HepG2 (cell line): ENCODE measurements around the gene RMI2. TPM values are rescaled to one million over a fixed set of nuclear protein-coding genes. Genes with fewer than 3 reads are reported as not detected.

Experiments used
- ATF7-NPFF ChIP-seq: sonication (generic); formaldehyde crosslinking; IDR thresholded peaks from 2 replicates; pipeline ENCODE4 v1.8.1; 2023; ENCODE audit warnings: mild to moderate bottlenecking, low read depth, missing genetic modification reagents, moderate library complexity
- BORCS8-MEF2B ChIP-seq: sonication (generic); formaldehyde crosslinking; IDR thresholded peaks from 2 replicates; pipeline ENCODE4 v1.8.0; 2022; ENCODE audit warnings: mild to moderate bottlenecking, missing genetic modification reagents
- E2F1 ChIP-seq: sonication (generic); formaldehyde crosslinking; IDR thresholded peaks from 2 replicates; pipeline ENCODE4 v1.5.0; 2020; ENCODE audit warnings: missing genetic modification reagents
- HOXA9 ChIP-seq: sonication (generic); formaldehyde crosslinking; IDR thresholded peaks from 2 replicates; pipeline ENCODE4 v1.8.1; 2022; ENCODE audit warnings: missing genetic modification reagents, mild to moderate bottlenecking, moderate library complexity, borderline replicate concordance
- KDM1A ChIP-seq: IDR thresholded peaks from 2 replicates; pipeline ENCODE4 v1.6.1; 2016; ENCODE audit warnings: missing compliant biosample characterization
- KMT2A ChIP-seq: sonication (generic); formaldehyde crosslinking; IDR thresholded peaks from 2 replicates; pipeline ENCODE4 v1.4.0; 2020; ENCODE audit warnings: missing genetic modification reagents
- MEIS1 ChIP-seq: sonication (generic); formaldehyde crosslinking; IDR thresholded peaks from 2 replicates; pipeline ENCODE4 v1.9.0; 2021; ENCODE audit warnings: mild to moderate bottlenecking, missing genetic modification reagents, moderate library complexity, borderline replicate concordance
- MTERF4 ChIP-seq: sonication (generic); formaldehyde crosslinking; IDR thresholded peaks from 2 replicates; pipeline ENCODE4 v1.8.0; 2023; ENCODE audit warnings: mild to moderate bottlenecking, missing genetic modification reagents
- MXD4 ChIP-seq: IDR thresholded peaks from 2 replicates; pipeline ENCODE4 v1.6.1; 2016; ENCODE audit warnings: mild to moderate bottlenecking, missing biosample characterization, missing genetic modification reagents
- NFE2L1 ChIP-seq: sonication (generic); formaldehyde crosslinking; IDR thresholded peaks from 2 replicates; pipeline ENCODE4 v1.4.0; 2020; ENCODE audit warnings: missing genetic modification reagents, mild to moderate bottlenecking, borderline replicate concordance
- PHF8 ChIP-seq: sonication (generic); formaldehyde crosslinking; IDR thresholded peaks from 2 replicates; pipeline ENCODE4 v1.5.0; 2020; ENCODE audit warnings: missing genetic modification reagents
- PLRG1 ChIP-seq: fragments of 450-650 bp; conservative IDR thresholded peaks from 2 replicates; pipeline ENCODE4 v1.6.1; 2016
- RARG ChIP-seq: sonication (generic); formaldehyde crosslinking; IDR thresholded peaks from 2 replicates; pipeline ENCODE4 v1.4.0; 2020; ENCODE audit warnings: low read depth, mild to moderate bottlenecking, missing genetic modification reagents
- RFX1 ChIP-seq: fragments of 450-650 bp; IDR thresholded peaks from 2 replicates; pipeline ENCODE4 v1.6.1; 2017
- RFX3 ChIP-seq: IDR thresholded peaks from 2 replicates; pipeline ENCODE4 v1.6.1; 2016; ENCODE audit warnings: missing biosample characterization, missing genetic modification reagents
- ZNF101 ChIP-seq: sonication (generic); formaldehyde crosslinking; IDR thresholded peaks from 2 replicates; pipeline ENCODE4 v1.4.0; 2020; ENCODE audit warnings: mild to moderate bottlenecking, low read depth, missing genetic modification reagents, borderline replicate concordance
- ZNF24 ChIP-seq: fragments of 450-650 bp; IDR thresholded peaks from 2 replicates; pipeline ENCODE4 v1.6.1; 2017; ENCODE audit warnings: antibody characterized with exemption, mild to moderate bottlenecking
- ZNF281 ChIP-seq: sonication (generic); formaldehyde crosslinking; IDR thresholded peaks from 2 replicates; pipeline ENCODE4 v1.4.0; 2020; ENCODE audit warnings: missing genetic modification reagents, borderline replicate concordance
- ZNF414 ChIP-seq: sonication (generic); formaldehyde crosslinking; IDR thresholded peaks from 2 replicates; pipeline ENCODE4 v1.5.0; 2020; ENCODE audit warnings: missing genetic modification reagents
- ZNF616 ChIP-seq: sonication (generic); formaldehyde crosslinking; IDR thresholded peaks from 2 replicates; pipeline ENCODE4 v1.5.0; 2020; ENCODE audit warnings: low read depth, mild to moderate bottlenecking, missing genetic modification reagents
- ZNF780A ChIP-seq: sonication (generic); formaldehyde crosslinking; IDR thresholded peaks from 2 replicates; pipeline ENCODE4 v1.8.0; 2022; ENCODE audit warnings: mild to moderate bottlenecking, missing genetic modification reagents, moderate library complexity
- ZNF839 ChIP-seq: sonication (generic); formaldehyde crosslinking; IDR thresholded peaks from 2 replicates; pipeline ENCODE4 v1.4.0; 2020; ENCODE audit warnings: missing genetic modification reagents, mild to moderate bottlenecking, borderline replicate concordance
- ZSCAN30 ChIP-seq: sonication (generic); formaldehyde crosslinking; IDR thresholded peaks from 2 replicates; pipeline ENCODE4 v1.5.0; 2020; ENCODE audit warnings: mild to moderate bottlenecking, missing genetic modification reagents
- polyA plus RNA-seq, 8 experiments: library from polyadenylated mRNA; depleted of rRNA in 3 of 8; stranded (reverse) in 7 of 8; unstranded in 1 of 8; fragments of >200 nt; fragmentation: Illumina TruSeq in 4 of 8; extraction: Trizol in 4 of 8; gene quantifications; 2 replicates each; pipeline versions ENCODE4 v1.2.1 to v1.2.3, GENCODE V29; 2011 to 2016; ENCODE audit warnings: low read depth in 4 of 8, missing spikeins in 1 of 8, mixed read lengths in 1 of 8; ENCODE audit not compliant: insufficient read depth in 1 of 8
- total RNA-seq, 5 experiments: library from RNA; depleted of rRNA; stranded (reverse); fragments of >200 nt; fragmentation: Illumina TruSeq; extraction: Trizol; gene quantifications; 2 replicates each; pipeline ENCODE4 v1.2.3, GENCODE V29; 2016; ENCODE audit warnings: low read depth in 1 of 5
- TF ChIP-seq, protein P1 (sequence below): IDR thresholded peaks from 2 replicates; pipeline ENCODE4 v1.6.1; 2016

Gene RMI2
- total and polyA plus RNA-seq, 2 of the 13 experiments (the other 11 are each of a cell fraction or from before 2014, with no cell fraction given): 24.5 to 55.7 TPM

GRCh38 chr16:11372073-11372828 is 27.0 kb downstream of the RMI2 start (continued):
- TF ChIP-seq ZNF281 (no peak), NFE2L1 (CRISPR knock-in tag) (no peak; the same call in 1 of the 2 replicates), ZNF24 (no peak), BORCS8-MEF2B (CRISPR knock-in tag) (no peak), KDM1A (CRISPR knock-in tag) (no peak), KMT2A (CRISPR knock-in tag) (0 out of 2 replicates have a peak, but pooled peaks have one; percentile 17), RFX1 (no peak), MEIS1 (no peak), ZNF616 (no peak), MXD4 (CRISPR knock-in tag) (no peak), RFX3 (CRISPR knock-in tag) (no peak), PHF8 (no peak), ZNF101 (CRISPR knock-in tag) (no peak), ATF7-NPFF (CRISPR knock-in tag) (0 out of 2 replicates have a peak, but pooled peaks have one; percentile 23), MTERF4 (peak; percentile 52; the same call in 1 of the 2 replicates), RARG (CRISPR knock-in tag) (no peak), ZSCAN30 (CRISPR knock-in tag) (no peak), HOXA9 (no peak), ZNF780A (no peak), ZNF839 (CRISPR knock-in tag) (no peak), E2F1 (CRISPR knock-in tag) (no peak), PLRG1 (no peak), ZNF414 (no peak)
- TF ChIP-seq, protein P1, sequence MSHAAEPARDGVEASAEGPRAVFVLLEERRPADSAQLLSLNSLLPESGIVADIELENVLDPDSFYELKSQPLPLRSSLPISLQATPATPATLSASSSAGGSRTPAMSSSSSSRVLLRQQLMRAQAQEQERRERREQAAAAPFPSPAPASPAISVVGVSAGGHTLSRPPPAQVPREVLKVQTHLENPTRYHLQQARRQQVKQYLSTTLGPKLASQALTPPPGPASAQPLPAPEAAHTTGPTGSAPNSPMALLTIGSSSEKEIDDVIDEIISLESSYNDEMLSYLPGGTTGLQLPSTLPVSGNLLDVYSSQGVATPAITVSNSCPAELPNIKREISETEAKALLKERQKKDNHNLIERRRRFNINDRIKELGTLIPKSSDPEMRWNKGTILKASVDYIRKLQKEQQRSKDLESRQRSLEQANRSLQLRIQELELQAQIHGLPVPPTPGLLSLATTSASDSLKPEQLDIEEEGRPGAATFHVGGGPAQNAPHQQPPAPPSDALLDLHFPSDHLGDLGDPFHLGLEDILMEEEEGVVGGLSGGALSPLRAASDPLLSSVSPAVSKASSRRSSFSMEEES: no peak
